GM21528 (cell line): ENCODE data around the gene ITIH4.

Experiments used
- ATAC-seq: cut with Tn5 transposase; IDR thresholded peaks from one replicate; pipeline ENCODE4 v1.9.1; 2021; ENCODE audit warnings: mild to moderate bottlenecking, moderate library complexity; ENCODE audit not compliant: unreplicated experiment, low FRiP score

ITIH4 gene

GRCh38 chr3:52805270-52806039 is 25.0 kb downstream of the ITIH4 start:
- ATAC-seq: no peak

- ATAC-seq: no peak
These were observed 28.6 kb downstream of the ITIH4 start for GRCh38 chr3:52801839-52802238.

- ATAC-seq: no peak
These were observed 30.4 kb downstream of the ITIH4 start for GRCh38 chr3:52800079-52800478.

- no peak for ATAC-seq
These were observed 31.4 kb downstream of the ITIH4 start for GRCh38 chr3:52798978-52799476.

- no peak for ATAC-seq
These were observed 32.0 kb downstream of the ITIH4 start for GRCh38 chr3:52798376-52798977.

- no peak for ATAC-seq
These were observed 34.1 kb downstream of the ITIH4 start for GRCh38 chr3:52796411-52796810.

- no peak for ATAC-seq
These were observed 35.1 kb downstream of the ITIH4 start for GRCh38 chr3:52795298-52795900.

GRCh38 chr3:52794612-52795099 is 35.8 kb downstream of the ITIH4 start, which contains the start of gene ITIH3:
Gene ITIH3, plus strand, starts transcription at chr3:52794796. Its CDS starts 8 bp downstream, at chr3:52794804.
- ATAC-seq: no peak

GRCh38 chr3:52793702-52794611 is 36.5 kb downstream of the ITIH4 start:
- ATAC-seq: no peak

- ATAC-seq: no peak
These were observed 37.3 kb downstream of the ITIH4 start for GRCh38 chr3:52792961-52793695.

GRCh38 chr3:52792413-52792812 is 38.1 kb downstream of the ITIH4 start:
- no peak for ATAC-seq

GRCh38 chr3:52791928-52792327 is 38.5 kb downstream of the ITIH4 start:
- ATAC-seq: no peak

GRCh38 chr3:52791366-52791765 is 39.1 kb downstream of the ITIH4 start:
- no peak for ATAC-seq

GRCh38 chr3:52790741-52791140 is 39.7 kb downstream of the ITIH4 start:
- ATAC-seq: no peak

- no peak for ATAC-seq
These were observed 40.1 kb downstream of the ITIH4 start for GRCh38 chr3:52790337-52790736.

- no peak for ATAC-seq
These were observed 40.8 kb downstream of the ITIH4 start for GRCh38 chr3:52789746-52790040.

- ATAC-seq: no peak
These were observed 41.4 kb downstream of the ITIH4 start for GRCh38 chr3:52788890-52789745.

GRCh38 chr3:52787672-52788625 is 42.5 kb downstream of the ITIH4 start:
- ATAC-seq: no peak
